HCT116 (cell line): ENCODE results near the gene LRRC31. TPM values are rescaled to one million over a fixed set of nuclear protein-coding genes. Genes with fewer than 3 reads are reported as not detected.

Experiments
- ATAC-seq: fragments of 200-7000 bp; cut with Tn5 transposase; 2 replicates; pipeline ENCODE4 v1.9.1; 2020; ENCODE audit warnings: mild to moderate bottlenecking, moderate library complexity
- BruUV-seq: library from RNA; stranded (reverse); fragments of 400-500 nt; replicated peaks from 2 replicates; lab custom pipeline; 2021; lab: Mats Ljungman, UMichigan
- CTCF ChIA-PET: fragments of 300-600 bp; sonication (Branson Sonifier 250); formaldehyde crosslinking; loops from one replicate; lab custom pipeline; 2021; ENCODE audit warnings: antibody characterized with exemption; lab: Charles Lee
- POLR2A ChIA-PET: fragments of 300-600, 350-600 bp; sonication (Branson Sonifier 250); formaldehyde crosslinking; loops from one replicate; lab custom pipeline; 2021; ENCODE audit warnings: antibody characterized with exemption; lab: Charles Lee
- RAD21 ChIA-PET, 2 experiments: fragments of 300-600 bp; sonication (Branson Sonifier 250); formaldehyde crosslinking; loops; one replicate each; lab custom pipeline; 2023; ENCODE audit warnings: low total read pairs in 2 of 2; ENCODE audit not compliant: uncharacterized antibody in 2 of 2, unreplicated experiment in 2 of 2, low non-redundant PET in 1 of 2; lab: Charles Lee
- DNase-seq: peaks from one replicate; pipeline ENCODE4 v3.0.0-alpha.2; 2010; ENCODE audit warnings: low read depth, low spot score
- H2AFZ ChIP-seq: fragments of 200-600 bp; shearing (Covaris generic), sonication (generic); 2 replicates; pipeline ENCODE4 v1.6.1; 2017; ENCODE audit warnings: low read depth, mixed run types, mixed read lengths, antibody characterized with exemption, low read length; ENCODE audit not compliant: poor library complexity, severe bottlenecking
- H3K27ac ChIP-seq: 2 replicates; pipeline ENCODE4 v1.5.1; 2012; ENCODE audit warnings: low read depth, low read length
- H3K27me3 ChIP-seq: fragments of 200-600 bp; sonication (generic); 2 replicates; pipeline ENCODE4 v1.6.1; 2016; ENCODE audit warnings: mixed run types, low read length, mixed read lengths; ENCODE audit not compliant: insufficient read depth
- H3K36me3 ChIP-seq, 2 experiments: fragments of 200-500 bp in 1 of 2; fragments of 200-600 bp in 1 of 2; sonication (Bioruptor generic) in 1 of 2; sonication (generic) in 1 of 2; 2 replicates each; pipeline versions ENCODE4 v1.5.1 to v1.6.1; 2014 to 2016; ENCODE audit warnings: low read length in 2 of 2, inconsistent platforms in 1 of 2, mixed read lengths in 1 of 2, mixed run types in 1 of 2; ENCODE audit not compliant: insufficient read depth in 2 of 2, control insufficient read depth in 1 of 2
- H3K4me1 ChIP-seq, 2 experiments: fragments of 200-600 bp in 1 of 2; sonication (generic) in 1 of 2; 2 replicates each; pipeline versions ENCODE4 v1.5.1 to v1.6.1; 2012 to 2017; ENCODE audit warnings: low read length in 2 of 2, inconsistent platforms in 1 of 2, mild to moderate bottlenecking in 1 of 2, mixed read lengths in 1 of 2, mixed run types in 1 of 2, moderate library complexity in 1 of 2; ENCODE audit not compliant: insufficient read depth in 2 of 2, control insufficient read depth in 1 of 2
- H3K4me2 ChIP-seq: fragments of 200-600 bp; sonication (generic); 2 replicates; pipeline ENCODE4 v1.6.1; 2017; ENCODE audit warnings: mixed run types, low read length, mixed read lengths
- H3K4me3 ChIP-seq, 2 experiments: fragments of 200-600 bp in 1 of 2; sonication (generic) in 1 of 2; replicated peaks in 1 of 2; 2 replicates each; pipeline ENCODE4 v1.5.1; 2011 to 2016; ENCODE audit warnings: low read length in 2 of 2, control low read depth in 1 of 2, low read depth in 1 of 2, mild to moderate bottlenecking in 1 of 2, mixed read lengths in 1 of 2, mixed run types in 1 of 2
- H3K79me2 ChIP-seq: fragments of 200-600 bp; sonication (generic); 2 replicates; pipeline ENCODE4 v1.6.1; 2017; ENCODE audit warnings: mild to moderate bottlenecking, mixed run types, low read length, moderate library complexity, mixed read lengths; ENCODE audit not compliant: insufficient read depth
- H3K9ac ChIP-seq: fragments of 200-600 bp; sonication (generic); 2 replicates; pipeline ENCODE4 v1.6.1; 2016; ENCODE audit warnings: low read length, mixed read lengths
- H3K9me2 ChIP-seq: fragments of 200-600 bp; sonication (generic), shearing (Covaris generic); 2 replicates; pipeline ENCODE4 v1.6.1; 2017; ENCODE audit warnings: mixed run types, mild to moderate bottlenecking, moderate library complexity; ENCODE audit not compliant: insufficient read depth
- H3K9me3 ChIP-seq, 2 experiments: fragments of 200-500 bp in 1 of 2; fragments of 200-600 bp in 1 of 2; sonication (Bioruptor generic) in 1 of 2; sonication (generic) in 1 of 2; 2 replicates each; pipeline ENCODE4 v1.6.1; 2014 to 2017; ENCODE audit warnings: low read length in 2 of 2, mixed read lengths in 2 of 2, inconsistent platforms in 1 of 2, low read depth in 1 of 2, mild to moderate bottlenecking in 1 of 2, mixed run types in 1 of 2, moderate library complexity in 1 of 2; ENCODE audit not compliant: control insufficient read depth in 1 of 2, insufficient read depth in 1 of 2
- H4K20me1 ChIP-seq: fragments of 200-600 bp; sonication (generic), shearing (Covaris generic); 2 replicates; pipeline ENCODE4 v1.6.1; 2017; ENCODE audit warnings: mixed run types, mild to moderate bottlenecking, moderate library complexity; ENCODE audit not compliant: insufficient read depth
- CBX3 ChIP-seq: IDR thresholded peaks from 2 replicates; pipeline ENCODE4 v1.6.1; 2012; ENCODE audit warnings: low read depth
- CTCF ChIP-seq, 3 experiments: fragments of 200-600 bp in 1 of 3; sonication (generic) in 1 of 3; IDR thresholded peaks in 2 of 3; conservative IDR thresholded peaks in 1 of 3; 2 replicates each; pipeline ENCODE4 v1.5.1; 2012 to 2017; ENCODE audit warnings: low read depth in 2 of 3, low read length in 2 of 3, antibody characterized with exemption in 1 of 3, borderline replicate concordance in 1 of 3, control low read depth in 1 of 3, mild to moderate bottlenecking in 1 of 3, mixed read lengths in 1 of 3, mixed run types in 1 of 3, moderate library complexity in 1 of 3; ENCODE audit not compliant: insufficient read depth in 1 of 3
- ELF1 ChIP-seq: IDR thresholded peaks from 2 replicates; pipeline ENCODE4 v1.6.1; 2012; ENCODE audit warnings: low read depth, borderline replicate concordance
- JUND ChIP-seq: IDR thresholded peaks from 2 replicates; pipeline ENCODE4 v1.6.1; 2012
- POLR2A ChIP-seq: IDR thresholded peaks from 2 replicates; pipeline ENCODE4 v1.7.0; 2011; ENCODE audit warnings: borderline replicate concordance; ENCODE audit not compliant: insufficient read depth, insufficient read length; ENCODE audit errors: extremely low read depth
- REST ChIP-seq: IDR thresholded peaks from 2 replicates; pipeline ENCODE4 v1.6.1; 2012; ENCODE audit warnings: low read depth
- SIN3A ChIP-seq: IDR thresholded peaks from 2 replicates; pipeline ENCODE4 v1.6.1; 2012; ENCODE audit warnings: low read depth
- SP1 ChIP-seq: IDR thresholded peaks from 2 replicates; pipeline ENCODE4 v1.6.1; 2012; ENCODE audit warnings: low read depth
- TCF7L2 ChIP-seq: IDR thresholded peaks from 2 replicates; pipeline ENCODE4 v1.7.0; 2011; ENCODE audit warnings: borderline replicate concordance, inconsistent platforms; ENCODE audit not compliant: insufficient read depth, insufficient read length; ENCODE audit errors: extremely low read depth
- YY1 ChIP-seq: IDR thresholded peaks from 2 replicates; pipeline ENCODE4 v1.6.1; 2011; ENCODE audit warnings: low read length, low read depth, moderate library complexity, mild to moderate bottlenecking; ENCODE audit not compliant: insufficient replicate concordance; ENCODE audit errors: extremely low read depth
- ZBTB33 ChIP-seq: IDR thresholded peaks from 2 replicates; pipeline ENCODE4 v1.6.1; 2011; ENCODE audit warnings: mild to moderate bottlenecking, low read length, moderate library complexity; ENCODE audit not compliant: insufficient replicate concordance; ENCODE audit errors: extremely low read depth
- intact Hi-C: fragments of 100-400 bp; cut with micrococcal nuclease; formaldehyde crosslinking; loops from 2 replicates; pipeline ENCODE4 v1.10.0; 2022
- total RNA-seq: library from RNA; stranded (reverse); gene quantifications from one replicate; pipeline ENCODE4 v1.2.1, GENCODE V29; 2021; ENCODE audit not compliant: unreplicated experiment

The LRRC31 gene
- total RNA-seq, 1 experiment from 2014 or later = not detected

- no peak overlapping the region for H3K4me2 ChIP-seq
- no peaks in the 10 kb centered on the region for H4K20me1 ChIP-seq
- ChIA-PET CTCF (no interaction called here), RAD21 (interaction anchor here in 1 of 2 experiments (0.7 kb wide), 1 partner anchor 973 kb away, joined by 3 read pairs; no protein-coding TSS in a partner anchor), POLR2A (no interaction called here)
- H3K36me3 ChIP-seq = no peaks in the 10 kb centered on the region
- intact Hi-C loops = no loop called here
- BruUV-seq = no TSS peak
- no peaks in the 10 kb centered on the region for H3K9me2 ChIP-seq
- ATAC-seq = no peak
- no peaks in the 10 kb centered on the region for H3K79me2 ChIP-seq
- no peaks in the 10 kb centered on the region for H3K27me3 ChIP-seq
- no peak overlapping the region for H3K9ac ChIP-seq
- H3K27ac ChIP-seq = no peak overlapping the region
- no peak overlapping the region for H2AFZ ChIP-seq
- TF ChIP-seq POLR2A = no peak
- no peak for TF ChIP-seq SIN3A
- no peaks in the 10 kb centered on the region for H3K4me1 ChIP-seq
- no peak for DNase-seq
- no peak overlapping the region for H3K4me3 ChIP-seq
- H3K9me3 ChIP-seq = no peaks in the 10 kb centered on the region
Measured at GRCh38 chr3:169836078-169836941, 33.4 kb downstream of the LRRC31 start.

- Histone ChIP-seq H3K27ac (no peak overlapping the region), H3K27me3 (no peaks in the 10 kb centered on the region), H3K79me2 (no peaks in the 10 kb centered on the region), H4K20me1 (no peaks in the 10 kb centered on the region), H3K9me2 (no peaks in the 10 kb centered on the region), H3K36me3 (no peaks in the 10 kb centered on the region), H3K9me3 (no peaks in the 10 kb centered on the region), H3K4me1 (no peaks in the 10 kb centered on the region), H3K4me2 (no peak overlapping the region), H2AFZ (no peak overlapping the region), H3K4me3 (no peak overlapping the region), H3K9ac (no peak overlapping the region)
- RAD21 ChIA-PET = no interaction called here
- no peak for DNase-seq
- CTCF ChIA-PET = no interaction called here
- intact Hi-C loops = no loop called here
- POLR2A ChIA-PET = no interaction called here
- BruUV-seq = no TSS peak
- ATAC-seq = peak; percentile 57
- TF ChIP-seq SP1 (no peak), ELF1 (no peak), JUND (no peak), YY1 (no peak), REST (no peak), TCF7L2 (no peak), ZBTB33 (no peak), CTCF (IDR thresholded peaks at IDR 0.05 in 2 of 3, conservative IDR thresholded peaks at IDR 0.05 in 1 of 3; ENCODE audit: borderline replicate concordance in 1 of 3, insufficient read depth in 1 of 3, low read depth in 2 of 3, low read length in 2 of 3) (no peak), CBX3 (no peak)
Measured at GRCh38 chr3:169835533-169835932, 34.2 kb downstream of the LRRC31 start.
